Left lobe of liver (tissue), 2 donors: ENCODE data around the gene RPAIN. TPM values are rescaled to one million over a fixed set of nuclear protein-coding genes. Genes with fewer than 3 reads are reported as not detected.

Source experiments
- ATAC-seq: fragments of 200-7000 bp; cut with Tn5 transposase; one replicate; pipeline ENCODE4 v1.9.1; 2020; ENCODE audit warnings: mild to moderate bottlenecking, moderate library complexity
- DNase-seq: peaks from one replicate; pipeline ENCODE4 v3.0.0-alpha.2; 2020; ENCODE audit warnings: low spot score
- total RNA-seq: library from RNA; stranded (reverse); gene quantifications from one replicate; pipeline ENCODE4 v1.2.1, GENCODE V29; 2021
- donor health status: DM: no; HTN: no; CAD: no; lungs with moderate emphysema.
- donor health status: DM: no; HTN: yes; CAD: no.

Gene RPAIN, protein sequence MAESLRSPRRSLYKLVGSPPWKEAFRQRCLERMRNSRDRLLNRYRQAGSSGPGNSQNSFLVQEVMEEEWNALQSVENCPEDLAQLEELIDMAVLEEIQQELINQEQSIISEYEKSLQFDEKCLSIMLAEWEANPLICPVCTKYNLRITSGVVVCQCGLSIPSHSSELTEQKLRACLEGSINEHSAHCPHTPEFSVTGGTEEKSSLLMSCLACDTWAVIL
- total RNA-seq, result 15.6 TPM

DNA sequence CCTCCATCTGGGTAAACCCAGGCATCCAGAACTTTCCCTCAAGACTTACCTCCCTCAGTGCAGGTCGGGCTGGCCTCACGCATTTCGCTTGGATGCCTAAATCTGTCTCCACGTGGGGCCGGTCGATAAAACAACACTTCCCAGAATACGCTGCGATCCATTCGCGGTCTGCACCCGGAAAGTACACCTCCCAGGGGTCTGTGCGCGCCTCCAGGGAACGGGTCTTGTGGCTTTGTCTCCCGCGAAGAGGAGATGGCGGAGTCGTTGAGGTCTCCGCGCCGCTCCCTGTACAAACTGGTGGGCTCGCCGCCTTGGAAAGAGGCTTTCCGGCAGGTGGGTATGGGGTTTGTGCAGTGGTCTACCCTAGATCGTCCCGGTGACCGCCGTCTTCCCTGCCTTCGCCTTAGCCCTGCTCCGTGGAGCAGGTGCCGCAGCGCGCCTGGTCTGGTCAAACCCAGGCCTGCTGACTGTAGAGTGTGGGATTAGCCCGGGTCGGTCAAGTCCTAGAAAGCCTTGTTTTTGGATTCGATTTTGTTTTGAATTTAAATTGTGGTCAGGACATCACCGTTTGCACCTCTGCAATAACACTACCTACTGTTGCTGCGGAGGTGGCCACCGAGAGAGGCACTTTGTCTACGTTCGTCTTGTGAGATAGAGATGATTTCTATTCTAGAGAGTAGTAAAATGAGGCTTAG lies at the start of gene RPAIN:
RPAIN (plus strand) TSS at position 224 of the 695 bp plus-strand sequence; CDS start at position 253, 29 bp downstream.
- DNase-seq, result peak; percentile 94
- ATAC-seq, result peak; percentile 82

DNA sequence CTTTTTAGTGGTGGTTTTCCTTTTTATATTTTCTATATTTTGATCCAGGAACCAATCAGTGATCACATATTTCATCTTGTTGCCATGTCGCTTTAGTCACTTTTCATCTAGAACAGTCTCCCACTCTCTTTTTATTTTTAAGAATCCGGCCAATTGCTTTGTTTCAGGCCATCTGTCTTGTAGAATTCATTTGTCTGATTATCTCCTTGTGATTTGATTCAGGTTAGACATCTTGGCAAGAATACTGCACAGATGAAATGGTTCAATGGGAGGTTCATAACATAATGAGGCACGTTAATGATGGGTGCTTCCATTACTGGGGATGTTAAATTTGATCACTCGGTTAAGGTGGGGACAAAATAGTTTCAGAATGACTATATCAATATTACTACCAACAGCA lies 49.6 kb upstream of the RPAIN start:
- no peak for DNase-seq
- ATAC-seq, result no peak

DNA sequence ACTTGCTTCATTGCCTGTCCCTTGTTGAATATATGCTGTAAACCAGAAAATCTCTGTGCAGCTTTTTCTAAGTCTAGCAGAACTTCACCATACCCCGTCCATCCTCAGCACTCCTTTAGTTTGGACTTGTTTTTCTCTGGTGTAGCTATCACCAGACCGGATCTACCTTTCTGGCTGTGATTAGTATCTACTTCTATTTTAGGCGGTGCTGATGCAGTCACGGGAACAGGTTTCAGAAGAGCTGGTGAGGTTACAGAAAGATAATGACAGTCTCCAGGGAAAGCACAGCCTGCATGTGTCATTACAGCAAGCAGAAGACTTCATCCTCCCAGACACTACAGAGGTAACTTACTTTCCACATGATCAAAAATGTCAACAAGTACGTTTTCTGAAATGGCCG lies 46.9 kb upstream of the RPAIN start:
- ATAC-seq (no peak), DNase-seq (no peak)

DNA sequence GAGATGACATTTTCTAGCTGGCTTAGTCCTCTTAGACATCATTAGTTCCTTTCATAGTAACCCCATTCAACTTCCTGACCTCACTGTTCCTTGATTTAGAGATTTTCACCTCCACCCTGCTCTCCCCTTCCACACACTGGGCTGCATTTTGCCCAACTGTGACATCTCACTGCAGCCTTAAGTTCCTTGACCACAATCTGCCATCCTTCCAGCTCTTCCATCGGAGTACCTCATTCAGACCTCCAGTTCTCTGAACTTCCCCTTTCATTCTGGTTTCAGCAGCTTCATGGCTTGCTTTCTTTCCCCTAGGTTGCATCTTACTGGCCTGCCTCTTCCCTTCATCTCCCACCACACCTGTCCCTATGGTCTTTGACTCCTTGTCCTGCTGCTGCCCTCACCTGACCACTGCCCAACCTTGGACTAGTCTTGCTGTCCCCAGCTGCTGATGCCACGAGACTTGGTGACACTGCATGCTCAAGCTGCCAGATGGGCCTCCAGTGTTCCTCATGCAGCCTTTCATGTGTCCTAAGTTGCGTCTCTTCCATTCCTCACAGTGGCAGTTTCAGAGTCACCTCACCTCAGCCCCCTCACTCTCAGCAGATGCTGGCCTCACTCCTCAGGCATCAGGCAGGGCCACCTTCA lies 41.3 kb upstream of the RPAIN start:
- ATAC-seq (peak; percentile 18), DNase-seq (no peak)

DNA sequence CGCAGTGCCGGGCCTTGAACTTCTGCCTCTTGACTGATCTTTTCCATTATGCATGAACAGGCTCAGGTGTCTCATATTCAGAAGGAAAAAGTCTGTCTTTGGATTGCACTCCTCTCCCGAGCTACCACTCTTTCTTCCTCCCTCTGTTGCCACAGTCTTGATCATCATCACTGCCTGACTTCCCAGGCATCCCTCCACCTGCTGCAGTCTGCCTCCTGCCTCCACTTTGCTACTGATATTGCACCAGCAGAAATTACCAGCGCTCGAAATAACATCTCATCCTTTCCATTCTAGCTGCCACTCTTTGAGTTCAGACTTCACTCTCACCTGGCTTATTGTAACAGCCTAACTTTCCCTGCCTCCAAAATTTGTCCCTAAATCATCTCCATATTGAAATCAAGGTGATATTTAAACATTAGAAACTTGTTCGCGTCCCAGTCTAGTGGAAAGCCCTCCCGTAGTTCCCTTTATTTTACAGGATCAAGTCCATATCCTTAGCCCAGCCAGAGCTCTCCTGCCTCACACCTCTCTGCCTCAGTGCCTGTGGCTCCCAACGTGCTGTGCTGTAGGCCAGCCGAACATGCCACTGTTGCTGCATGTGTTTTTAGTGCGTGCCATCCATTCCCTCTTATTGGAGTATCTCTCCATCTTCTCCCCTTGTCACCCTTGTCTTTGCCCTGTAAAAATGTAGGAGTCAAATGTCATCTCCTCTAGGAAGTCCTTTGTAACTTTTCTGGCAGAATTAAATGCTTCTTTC lies 40.5 kb upstream of the RPAIN start:
- DNase-seq, result no peak
- ATAC-seq, result no peak

DNA sequence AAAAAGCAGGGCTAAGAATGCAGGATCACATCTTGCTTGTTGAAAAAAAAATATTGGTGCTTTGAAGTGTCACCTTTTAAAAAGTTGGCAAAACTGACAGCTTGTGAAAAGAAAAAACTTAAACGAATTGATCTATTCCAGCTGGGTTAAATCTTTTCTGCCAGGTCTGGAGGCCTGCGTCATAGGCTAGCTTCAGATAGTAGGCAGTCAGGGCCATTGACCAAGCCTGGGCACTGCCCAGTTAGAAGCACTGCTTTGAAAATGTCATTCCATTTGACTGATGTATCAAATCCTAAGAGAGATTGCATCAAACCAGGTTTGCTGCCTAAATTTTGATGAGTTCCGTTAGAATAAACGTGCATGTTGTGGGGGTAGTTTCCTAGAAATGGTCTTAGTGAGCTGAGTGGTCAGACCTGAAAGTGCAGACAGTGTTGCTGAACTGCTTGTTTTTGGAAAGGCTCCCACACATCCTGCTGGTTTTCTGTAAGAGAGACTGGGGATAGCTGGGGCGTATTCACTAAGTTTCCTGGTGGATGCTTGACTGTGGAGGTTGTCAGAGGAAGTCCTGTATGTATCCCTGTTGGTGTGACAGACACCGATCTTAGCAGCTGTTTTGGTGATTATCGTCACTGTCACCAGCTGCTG lies 39.4 kb upstream of the RPAIN start:
- no peak for DNase-seq
- ATAC-seq, result peak; percentile 36

DNA sequence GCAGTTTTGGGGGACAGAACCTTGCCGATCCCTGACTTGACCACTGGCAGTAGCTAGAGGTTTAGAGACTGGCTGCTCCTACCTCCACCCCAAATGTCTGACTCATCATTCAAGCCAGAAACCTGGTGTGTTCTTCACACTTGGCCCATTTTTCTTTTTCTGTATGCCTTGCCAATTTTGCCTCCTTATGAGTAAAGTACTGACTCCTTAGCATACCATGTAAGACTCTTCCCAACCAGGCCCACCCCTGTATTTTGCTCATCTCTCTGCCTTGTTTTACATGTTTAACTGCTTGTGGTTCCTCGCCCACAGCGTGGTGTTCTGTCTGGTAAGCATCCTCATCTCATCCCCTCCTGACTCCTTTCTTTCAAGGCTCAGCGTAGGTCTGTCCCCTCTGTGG lies 38.4 kb upstream of the RPAIN start:
- no peak for DNase-seq
- ATAC-seq, result no peak

DNA sequence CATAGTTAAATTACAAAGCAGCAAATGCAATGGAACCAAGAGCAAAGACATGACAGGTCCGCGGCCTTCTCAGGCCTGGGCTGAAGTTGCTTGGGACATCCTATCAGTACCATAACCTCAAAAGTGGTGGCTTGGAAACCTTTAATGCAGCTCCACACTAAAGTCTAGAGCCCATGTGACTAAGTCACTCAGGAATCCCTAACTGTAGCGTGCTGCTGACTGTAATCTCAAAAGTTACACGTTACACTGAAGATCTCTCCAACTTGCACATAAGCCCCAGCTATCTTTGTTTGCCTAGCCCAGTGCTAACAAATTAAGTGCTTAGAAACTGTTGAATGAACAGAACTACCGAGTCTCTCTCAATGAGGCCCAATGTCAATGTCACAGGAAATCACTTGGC lies 28.3 kb upstream of the RPAIN start:
- ATAC-seq (no peak), DNase-seq (no peak)

DNA sequence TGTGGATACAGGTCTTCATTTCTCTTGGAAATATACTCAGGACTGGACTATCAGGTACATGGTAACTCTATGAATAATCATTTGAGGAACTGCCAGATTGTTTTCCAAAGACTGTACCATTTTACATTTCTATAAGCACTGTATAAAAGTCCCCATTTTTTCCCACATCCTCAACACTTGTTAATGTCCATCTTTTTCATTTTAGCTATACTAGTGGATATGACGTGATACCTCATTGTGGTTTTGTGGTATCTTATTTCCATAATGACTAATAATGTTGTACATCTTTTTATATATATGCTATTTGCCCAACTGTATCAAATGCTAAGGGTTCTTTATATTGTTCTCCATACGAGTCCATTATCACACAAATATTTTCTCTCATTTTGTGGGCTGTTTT lies 23.4 kb upstream of the RPAIN start:
- ATAC-seq (no peak), DNase-seq (no peak)

DNA sequence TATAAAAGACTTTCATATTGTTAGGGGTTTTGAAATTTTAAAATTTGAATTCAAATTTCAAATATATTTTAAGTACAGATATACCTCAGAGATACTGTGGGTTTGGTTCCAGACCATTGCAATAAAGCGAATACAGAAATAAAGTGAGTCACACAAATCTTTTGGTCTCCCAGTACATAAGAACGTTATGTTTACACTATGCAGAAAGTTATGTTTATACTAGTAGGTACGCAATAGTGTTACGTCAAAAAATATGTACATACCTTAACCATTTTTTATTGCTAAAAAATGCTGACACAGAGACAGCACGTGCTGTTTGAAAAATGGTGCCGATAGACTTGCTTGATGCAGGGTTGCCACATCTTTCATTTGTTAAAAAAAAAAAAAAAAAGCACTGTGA lies 20.2 kb upstream of the RPAIN start:
- no peak for DNase-seq
- ATAC-seq, result no peak

DNA sequence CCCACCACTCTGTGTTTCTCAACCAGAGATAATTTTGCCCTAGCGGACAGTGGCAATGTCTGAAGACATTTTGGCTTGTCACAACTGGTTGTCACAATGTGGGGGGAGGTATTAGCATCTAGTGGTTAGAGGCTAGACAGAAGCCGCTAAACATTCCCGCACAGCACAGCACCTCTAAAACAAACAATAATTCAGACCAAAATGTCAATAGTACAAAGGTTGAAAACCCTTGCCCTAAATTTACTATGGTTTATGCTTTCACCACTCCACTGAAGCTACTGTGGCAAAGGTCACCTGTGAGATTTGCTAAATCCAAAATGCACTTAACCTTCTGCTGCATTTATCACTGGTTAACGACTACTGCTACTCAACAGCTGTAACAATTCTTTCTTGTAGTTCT lies 14.6 kb upstream of the RPAIN start:
- DNase-seq, result peak; percentile 72
- ATAC-seq, result peak; percentile 92

DNA sequence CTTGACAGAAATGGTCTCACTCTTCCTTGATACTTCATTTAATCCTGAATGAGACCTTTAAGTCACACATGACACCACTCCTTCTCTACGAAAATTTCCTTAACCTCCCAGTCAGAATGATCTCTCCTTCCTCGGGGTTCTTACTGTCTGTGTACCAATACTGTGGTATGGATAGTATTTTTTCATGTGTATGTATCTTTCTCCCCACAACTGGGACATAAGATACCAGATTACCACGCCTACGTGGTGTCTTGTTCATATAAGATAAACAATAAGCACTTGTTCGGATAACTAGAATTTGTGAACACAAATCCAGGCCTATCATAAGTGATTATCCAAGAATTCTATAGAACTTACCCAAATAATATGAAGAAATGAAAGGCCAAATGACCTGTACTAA lies 11.8 kb upstream of the RPAIN start:
- no peak for ATAC-seq
- DNase-seq, result no peak

DNA sequence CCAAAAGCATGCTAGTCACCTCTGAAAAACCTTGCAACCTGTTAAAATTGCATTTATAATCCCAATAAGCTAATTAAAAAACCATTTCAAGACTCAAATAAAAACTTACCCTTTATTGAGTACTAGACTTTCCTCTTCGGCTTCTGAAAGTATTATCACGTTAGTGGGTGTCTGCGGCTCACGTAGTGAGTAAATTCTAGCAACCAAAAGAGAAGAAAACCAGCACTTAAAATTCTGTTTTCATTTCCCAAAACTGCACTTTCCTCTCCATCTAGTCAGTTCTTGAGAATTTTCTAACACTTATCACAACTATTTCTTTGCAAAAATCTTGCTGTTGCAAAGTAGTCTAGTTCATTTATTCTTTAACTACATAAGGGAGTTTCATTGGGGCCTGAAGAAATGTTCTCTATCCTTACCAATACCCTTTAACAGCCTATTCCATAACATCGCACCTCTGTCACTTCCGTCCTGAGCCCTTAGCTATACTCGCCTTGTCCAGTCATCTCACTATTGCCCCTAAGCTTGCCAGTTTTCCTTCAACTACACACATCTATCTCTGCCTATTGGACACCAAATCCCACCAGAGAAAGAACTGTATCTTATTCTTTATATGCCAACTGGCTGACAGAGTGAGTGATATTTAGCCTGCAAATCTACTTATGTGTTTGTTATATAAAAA lies 9.2 kb upstream of the RPAIN start:
- ATAC-seq (no peak), DNase-seq (no peak)

DNA sequence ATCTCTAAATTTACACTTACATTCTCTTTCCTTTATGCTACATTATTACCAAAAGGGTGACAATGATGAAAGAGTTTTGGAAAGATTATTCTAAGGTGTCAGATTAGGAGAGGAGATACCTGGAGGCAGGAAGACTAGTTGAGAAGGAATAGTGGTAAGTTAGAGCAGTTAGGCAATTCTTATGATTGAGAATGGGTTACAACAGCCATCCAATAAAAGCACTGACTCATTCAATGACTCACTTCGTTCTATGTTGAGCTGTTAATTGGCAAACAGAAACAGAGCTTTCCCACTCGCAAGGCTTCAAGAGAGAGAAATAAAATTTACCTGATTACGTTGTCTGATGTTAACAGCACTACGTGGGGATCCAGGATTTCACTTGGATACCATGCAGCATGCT lies 6.3 kb upstream of the RPAIN start:
- ATAC-seq, result peak; percentile 22
- no peak for DNase-seq

DNA sequence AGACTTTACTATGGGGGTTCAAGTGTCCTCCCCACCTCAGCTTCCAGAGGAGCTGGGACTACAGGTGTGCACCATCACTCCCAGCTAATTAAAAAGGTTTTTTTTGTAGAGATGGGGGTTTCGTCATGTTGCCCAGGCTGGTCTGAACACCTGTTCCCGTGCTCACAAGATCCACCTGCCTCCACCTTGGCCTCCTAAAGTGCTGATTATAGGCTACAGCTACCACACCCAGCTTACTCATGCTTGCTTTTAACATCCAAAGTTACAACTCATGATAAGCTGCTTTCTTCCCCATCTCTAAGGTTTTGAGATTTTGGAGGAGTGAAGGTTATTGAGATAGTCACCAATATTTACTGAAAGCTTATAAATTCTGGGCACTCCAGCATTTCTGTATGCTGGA lies 3.1 kb upstream of the RPAIN start:
- DNase-seq (no peak), ATAC-seq (no peak)

DNA sequence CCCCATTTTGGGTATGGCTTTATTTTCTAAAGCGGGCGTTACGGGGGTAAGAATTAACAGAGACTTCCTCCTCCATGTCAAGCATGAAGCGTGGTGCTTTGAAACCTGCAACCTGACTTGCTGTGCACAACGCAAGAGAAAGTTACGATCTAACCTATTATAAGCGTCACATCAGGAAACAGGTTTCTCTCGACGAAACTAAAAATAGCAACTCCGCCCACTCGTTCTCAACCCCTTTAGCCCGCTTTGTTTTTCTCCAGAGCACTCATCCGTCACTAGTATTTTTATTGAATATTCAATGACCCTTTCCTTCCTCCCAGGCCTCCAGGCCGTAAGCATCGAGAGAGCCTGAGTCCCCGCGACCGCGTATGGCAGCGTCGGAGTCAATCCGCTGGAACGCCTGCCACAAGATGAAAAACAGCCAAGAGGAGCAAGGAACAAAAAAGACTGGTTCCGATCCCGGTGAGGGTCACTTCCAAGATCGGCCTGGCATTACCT lies 1.1 kb upstream of the RPAIN start:
- ATAC-seq (peak; percentile 44), DNase-seq (peak; percentile 54)

DNA sequence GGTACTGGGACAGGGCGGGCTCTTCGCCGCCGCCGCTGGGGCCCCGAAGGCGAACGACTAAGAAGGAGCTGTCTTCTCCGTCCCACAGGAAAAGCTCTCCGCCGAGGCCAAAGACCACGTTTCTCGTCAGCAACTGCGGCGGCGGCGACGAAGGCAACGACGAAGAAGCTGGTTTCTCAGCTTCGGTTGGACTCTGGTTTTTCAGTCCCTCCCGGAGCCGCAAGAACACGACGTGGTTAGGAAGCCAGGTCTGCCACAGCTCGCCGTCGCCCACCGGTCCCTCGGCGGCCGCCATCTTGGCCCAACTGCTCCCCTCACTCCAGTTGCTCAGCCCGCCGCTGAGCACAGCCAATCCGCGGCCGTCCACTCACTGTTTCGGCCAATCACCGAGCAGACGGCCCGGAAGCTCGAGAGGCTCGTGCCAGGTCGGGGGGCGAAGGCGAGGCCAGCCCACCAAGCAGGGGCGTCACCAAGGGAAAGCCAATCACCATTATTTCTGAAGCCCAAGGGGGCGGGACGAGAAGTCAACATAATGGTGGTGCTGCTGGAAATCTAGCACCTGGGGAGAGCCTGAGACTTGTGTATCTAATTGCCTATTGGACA lies 525 bp upstream of the RPAIN start, which contains the start of gene NUP88:
NUP88 (minus strand) TSS at position 307 of the 603 bp plus-strand sequence; CDS start at position 295, 12 bp downstream.
- ATAC-seq (peak; percentile 92), DNase-seq (peak; percentile 96)

DNA sequence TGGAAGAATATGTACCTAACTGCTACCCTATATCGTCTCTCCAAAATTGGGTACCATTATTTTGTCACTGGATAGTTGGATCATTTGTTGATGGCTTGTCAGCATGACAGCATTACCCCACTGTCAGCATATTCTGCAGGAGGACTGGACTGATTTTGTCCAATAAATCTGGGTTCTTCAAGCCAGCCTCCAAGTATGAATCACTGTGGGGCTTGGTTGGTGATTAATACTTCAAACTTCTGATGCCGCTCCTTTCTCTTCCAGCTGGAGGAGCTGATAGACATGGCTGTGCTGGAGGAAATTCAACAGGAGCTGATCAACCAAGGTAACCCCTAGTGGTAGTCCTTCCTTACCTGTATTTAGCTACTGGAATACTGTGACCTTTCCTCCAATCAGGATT lies 2.5 kb downstream of the RPAIN start:
- ATAC-seq (no peak), DNase-seq (no peak)

DNA sequence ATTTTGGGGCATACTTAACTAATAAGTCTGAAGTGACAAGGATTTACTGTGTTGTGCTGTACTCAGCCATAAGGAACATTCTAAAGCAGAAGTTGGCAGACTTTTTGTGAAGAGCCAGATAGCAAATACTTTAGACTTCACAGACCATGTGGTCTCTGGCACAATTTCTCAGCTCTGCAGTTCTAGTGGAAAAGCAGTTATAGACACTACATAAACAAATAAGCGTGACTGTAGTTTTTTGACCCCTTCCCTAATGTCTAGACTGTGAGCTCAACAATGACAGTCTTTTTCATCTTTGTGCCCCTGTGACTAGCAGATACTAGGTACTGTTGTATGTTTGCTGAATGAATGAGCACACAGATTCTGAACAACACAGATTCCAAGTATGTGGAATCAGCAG lies 4.9 kb downstream of the RPAIN start:
- no peak for ATAC-seq
- DNase-seq, result no peak

DNA sequence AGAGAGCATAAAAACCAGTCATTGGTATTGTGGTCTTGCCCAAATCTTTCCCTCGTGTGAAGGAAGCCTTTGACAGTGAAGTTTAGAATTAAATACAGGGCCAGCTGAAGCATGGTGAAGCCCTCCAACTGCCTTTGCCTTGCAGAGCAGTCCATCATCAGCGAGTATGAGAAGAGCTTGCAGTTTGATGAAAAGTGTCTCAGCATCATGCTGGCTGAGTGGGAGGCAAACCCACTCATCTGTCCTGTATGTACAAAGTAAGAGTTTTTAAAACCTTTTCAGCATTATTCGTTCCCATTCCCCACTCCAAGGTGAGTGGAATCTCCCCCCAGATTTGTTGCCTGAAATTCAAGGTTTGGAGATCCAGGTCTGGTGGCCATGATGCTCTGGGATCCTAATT lies 5.8 kb downstream of the RPAIN start:
- DNase-seq (no peak), ATAC-seq (no peak)
